ENCODE results near the gene NEURL1B. TPM values are rescaled to one million over a fixed set of nuclear protein-coding genes. Genes with fewer than 3 reads are reported as not detected.

NEURL1B gene
- polyA plus RNA-seq, 1 of the 3 experiments (the other 2 are of a cell fraction), result 2.8 TPM

- TF ChIP-seq IRF3 (IDR thresholded peaks at IDR 0.05; ENCODE audit: low read depth, low read length), result no peak
- TF ChIP-seq NRF1 (IDR thresholded peaks at IDR 0.05; ENCODE audit: low read depth, low read length), result no peak
- TF ChIP-seq, protein P1, sequence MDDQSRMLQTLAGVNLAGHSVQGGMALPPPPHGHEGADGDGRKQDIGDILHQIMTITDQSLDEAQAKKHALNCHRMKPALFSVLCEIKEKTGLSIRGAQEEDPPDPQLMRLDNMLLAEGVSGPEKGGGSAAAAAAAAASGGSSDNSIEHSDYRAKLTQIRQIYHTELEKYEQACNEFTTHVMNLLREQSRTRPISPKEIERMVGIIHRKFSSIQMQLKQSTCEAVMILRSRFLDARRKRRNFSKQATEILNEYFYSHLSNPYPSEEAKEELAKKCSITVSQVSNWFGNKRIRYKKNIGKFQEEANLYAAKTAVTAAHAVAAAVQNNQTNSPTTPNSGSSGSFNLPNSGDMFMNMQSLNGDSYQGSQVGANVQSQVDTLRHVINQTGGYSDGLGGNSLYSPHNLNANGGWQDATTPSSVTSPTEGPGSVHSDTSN (IDR thresholded peaks at IDR 0.05), result no peak
Measured at GRCh38 chr5:172713809-172714490, 72.9 kb downstream of the NEURL1B start (continued).

DNA sequence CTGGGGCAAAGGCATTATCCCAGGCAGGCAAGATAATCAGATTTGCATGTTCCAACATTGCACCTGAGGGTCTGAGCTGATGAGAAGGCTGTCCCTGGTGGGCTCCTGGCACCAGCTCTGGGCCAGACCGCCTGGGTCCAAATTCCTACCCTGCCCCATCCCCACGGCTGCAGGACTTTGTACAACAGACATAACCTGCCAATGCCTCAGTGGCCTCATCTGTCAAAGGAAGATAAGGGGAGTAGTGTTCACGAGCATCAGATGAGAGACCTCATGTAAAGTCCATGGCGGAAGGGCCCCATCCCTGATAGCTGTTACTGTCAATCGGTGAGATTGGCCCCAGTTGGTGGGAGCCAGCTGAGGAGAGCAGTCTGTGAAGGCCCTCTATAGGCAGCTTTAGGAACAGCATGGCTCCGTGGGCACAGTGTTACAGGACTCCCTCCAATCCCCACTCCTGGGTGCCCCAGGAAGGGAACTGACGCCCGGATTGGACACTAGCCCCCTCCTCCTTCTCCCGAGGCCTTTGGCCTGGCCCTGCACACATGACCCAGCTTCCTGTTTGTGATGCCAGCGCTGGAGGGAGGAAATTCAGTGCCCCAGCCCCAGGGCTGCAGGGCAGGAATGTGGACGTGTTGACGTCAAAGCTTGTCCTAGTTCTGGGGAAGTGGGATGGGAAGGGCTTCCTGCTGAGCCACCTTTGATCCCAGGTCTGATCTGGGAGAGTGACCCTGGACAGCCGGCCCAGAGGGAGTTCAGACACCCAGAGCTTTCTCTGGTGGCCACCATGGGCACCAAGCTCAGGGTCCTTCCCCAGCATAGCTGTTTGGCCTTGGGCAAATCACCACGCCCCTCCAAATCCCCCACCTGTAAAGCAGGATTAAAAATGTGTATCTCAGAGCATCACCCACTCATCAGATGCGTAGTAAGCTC lies 73.7 kb downstream of the NEURL1B start:
- H2AFZ ChIP-seq (ENCODE audit: low read depth), result peak overlapping the region; percentile 21; the same call in 1 of the 2 replicates
- no peaks in the 10 kb centered on the region for H3K9me3 ChIP-seq
- no peaks in the 10 kb centered on the region for H3K36me3 ChIP-seq (replicated peaks in 1 of 2; ENCODE audit: control insufficient read depth in 1 of 2, insufficient read depth in 2 of 2, low read length in 1 of 2)
- H3K79me2 ChIP-seq (ENCODE audit: insufficient read depth), result no peaks in the 10 kb centered on the region
- no peak overlapping the region for H3K9ac ChIP-seq
- CTCF ChIA-PET, result interaction anchor here (0.7 to 10.8 kb wide), 49 partner anchors 8 to 569 kb away, joined by 3 to 508 read pairs (median 4); partner anchors contain the start of genes DUSP1 and RPL26L1
- POLR2A ChIA-PET, result interaction anchor here (1.2 to 2.4 kb wide), 2 partner anchors 50 to 56 kb away, joined by 5 to 12 read pairs; partner anchors contain the start of gene DUSP1
- no peak overlapping the region for H3K4me2 ChIP-seq
- no peaks in the 10 kb centered on the region for H3F3A ChIP-seq (replicated peaks; ENCODE audit: insufficient read depth)
- no peaks in the 10 kb centered on the region for H3K9me2 ChIP-seq
- H3K4me3 ChIP-seq (ENCODE audit: low read depth in 2 of 2, low read length in 1 of 2), result no peak overlapping the region; a peak in 1 of 4 replicates
- H3K4me1 ChIP-seq (ENCODE audit: control insufficient read depth in 1 of 2, insufficient read depth in 2 of 2, low read depth in 1 of 2, low read length in 1 of 2), result peaks cover 0 to 12% of the 10 kb centered on the region in 2 experiments; a peak in 1 of 4 replicates
- no peaks in the 10 kb centered on the region for H4K20me1 ChIP-seq (ENCODE audit: insufficient read depth)
- WGBS (ENCODE audit: low lambda C conversion rate), result 49% methylated on average over 11 of the region's 15 CpGs
- H3K27me3 ChIP-seq (ENCODE audit: insufficient read depth), result no peaks in the 10 kb centered on the region
- DNase-seq, result peak; percentile 81
- H3K27ac ChIP-seq (ENCODE audit: low read depth in 2 of 2, low read length in 1 of 2), result no peak overlapping the region
- TF ChIP-seq FOXJ3 (CRISPR knock-in tag; IDR thresholded peaks at IDR 0.05) (no peak), RAD21 (IDR thresholded peaks at IDR 0.05; ENCODE audit: low read length) (peak; percentile 56), SMC3 (IDR thresholded peaks at IDR 0.05; ENCODE audit: low read depth, low read length) (peak; percentile 41)
- TF ChIP-seq, protein P2, sequence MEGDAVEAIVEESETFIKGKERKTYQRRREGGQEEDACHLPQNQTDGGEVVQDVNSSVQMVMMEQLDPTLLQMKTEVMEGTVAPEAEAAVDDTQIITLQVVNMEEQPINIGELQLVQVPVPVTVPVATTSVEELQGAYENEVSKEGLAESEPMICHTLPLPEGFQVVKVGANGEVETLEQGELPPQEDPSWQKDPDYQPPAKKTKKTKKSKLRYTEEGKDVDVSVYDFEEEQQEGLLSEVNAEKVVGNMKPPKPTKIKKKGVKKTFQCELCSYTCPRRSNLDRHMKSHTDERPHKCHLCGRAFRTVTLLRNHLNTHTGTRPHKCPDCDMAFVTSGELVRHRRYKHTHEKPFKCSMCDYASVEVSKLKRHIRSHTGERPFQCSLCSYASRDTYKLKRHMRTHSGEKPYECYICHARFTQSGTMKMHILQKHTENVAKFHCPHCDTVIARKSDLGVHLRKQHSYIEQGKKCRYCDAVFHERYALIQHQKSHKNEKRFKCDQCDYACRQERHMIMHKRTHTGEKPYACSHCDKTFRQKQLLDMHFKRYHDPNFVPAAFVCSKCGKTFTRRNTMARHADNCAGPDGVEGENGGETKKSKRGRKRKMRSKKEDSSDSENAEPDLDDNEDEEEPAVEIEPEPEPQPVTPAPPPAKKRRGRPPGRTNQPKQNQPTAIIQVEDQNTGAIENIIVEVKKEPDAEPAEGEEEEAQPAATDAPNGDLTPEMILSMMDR (IDR thresholded peaks at IDR 0.05), result peak; percentile 81
